GM15510 (cell line): ENCODE measurements around the gene SMIM22.

Experiments
- POLR2A ChIP-seq: IDR thresholded peaks from 3 replicates; pipeline ENCODE4 v1.6.1; 2011; ENCODE audit warnings: borderline replicate concordance; ENCODE audit not compliant: insufficient read length; ENCODE audit errors: extremely low read depth

The SMIM22 gene

GRCh38 chr16:4814542-4815173 is 19.5 kb downstream of the SMIM22 start:
- no peak for TF ChIP-seq POLR2A

GRCh38 chr16:4820652-4821051 is 25.5 kb downstream of the SMIM22 start:
- TF ChIP-seq POLR2A: no peak

DNA sequence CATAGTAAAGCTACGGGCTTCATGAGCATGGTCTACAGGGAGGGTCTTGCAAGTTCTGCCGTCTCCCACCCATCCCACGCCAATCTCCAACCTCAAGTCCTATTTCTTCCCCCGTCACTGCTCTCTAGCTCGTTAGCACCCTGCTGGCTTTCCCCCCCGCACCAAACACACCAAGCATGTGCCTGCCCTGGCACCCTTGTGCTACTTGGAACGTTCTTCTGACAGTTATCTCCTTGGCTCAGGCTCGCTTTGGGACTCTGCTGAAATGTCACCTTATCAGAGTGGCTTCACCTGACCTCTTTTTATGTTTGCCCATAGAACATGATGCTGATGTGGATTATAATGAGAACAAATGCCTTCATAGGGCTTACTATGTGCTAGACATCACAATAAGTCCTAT is 30.0 kb downstream of the SMIM22 start:
- TF ChIP-seq POLR2A: no peak

GRCh38 chr16:4826526-4826925 is 31.4 kb downstream of the SMIM22 start:
- no peak for TF ChIP-seq POLR2A

DNA sequence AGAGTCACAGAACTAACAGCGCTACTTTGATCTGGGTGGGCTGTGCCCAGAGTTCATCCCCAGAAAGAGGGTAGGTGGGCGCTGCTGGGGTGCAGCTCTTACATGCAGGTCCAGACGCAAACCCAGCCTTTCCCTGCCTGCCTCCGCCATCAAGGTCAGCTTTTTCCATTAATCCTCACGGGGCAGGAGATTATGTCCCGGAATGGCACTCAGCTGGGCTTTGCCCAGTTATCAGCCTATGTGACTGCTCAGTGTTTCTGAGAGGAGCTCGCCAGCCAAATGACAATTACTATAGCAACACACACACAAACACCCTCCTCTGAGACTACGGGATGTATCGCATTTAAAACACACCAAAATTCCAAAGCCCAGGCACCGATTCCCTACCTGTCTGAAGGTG is 31.8 kb downstream of the SMIM22 start:
- TF ChIP-seq POLR2A: no peak

DNA sequence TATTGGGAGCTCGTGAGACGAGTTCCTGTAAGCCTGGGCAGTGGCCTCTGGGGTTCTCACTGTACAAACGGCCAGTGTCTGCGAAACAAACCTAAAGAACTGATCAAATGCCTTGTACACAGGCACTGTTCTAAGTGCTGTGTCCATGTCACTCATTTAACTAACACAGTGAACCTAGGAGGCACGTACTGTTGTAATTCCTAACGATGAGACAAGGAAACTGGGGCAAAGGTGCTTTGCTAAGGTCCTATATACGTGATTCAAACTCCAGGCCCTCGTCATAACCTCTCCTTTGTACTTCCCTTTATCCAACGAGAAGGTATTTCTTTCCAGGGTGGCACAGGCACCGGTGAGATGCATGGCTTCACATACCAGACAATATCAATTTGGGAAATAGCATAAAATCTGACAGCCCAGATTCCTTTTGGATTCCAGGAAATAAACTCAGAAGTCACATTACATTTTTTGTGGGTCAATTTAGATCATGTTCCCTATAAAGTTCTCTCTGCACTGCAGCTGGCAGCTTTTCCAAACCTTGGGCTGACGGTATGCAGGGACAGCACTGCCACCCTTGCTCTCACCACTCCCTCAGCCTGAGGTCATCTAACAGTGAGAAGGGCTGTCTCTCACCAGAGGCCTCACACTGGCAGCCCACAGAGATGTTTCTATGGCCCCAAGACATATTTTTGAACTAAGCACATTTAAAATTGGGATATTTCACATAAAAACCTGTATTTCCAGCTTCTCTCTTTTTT is 33.6 kb downstream of the SMIM22 start:
- TF ChIP-seq POLR2A: no peak

GRCh38 chr16:4830408-4830807 is 35.2 kb downstream of the SMIM22 start:
- no peak for TF ChIP-seq POLR2A

- TF ChIP-seq POLR2A: no peak
Measured at GRCh38 chr16:4831616-4832015, 36.4 kb downstream of the SMIM22 start.

GRCh38 chr16:4832698-4833343 is 37.7 kb downstream of the SMIM22 start:
- TF ChIP-seq POLR2A: no peak

GRCh38 chr16:4833584-4833983 is 38.4 kb downstream of the SMIM22 start:
- no peak for TF ChIP-seq POLR2A

DNA sequence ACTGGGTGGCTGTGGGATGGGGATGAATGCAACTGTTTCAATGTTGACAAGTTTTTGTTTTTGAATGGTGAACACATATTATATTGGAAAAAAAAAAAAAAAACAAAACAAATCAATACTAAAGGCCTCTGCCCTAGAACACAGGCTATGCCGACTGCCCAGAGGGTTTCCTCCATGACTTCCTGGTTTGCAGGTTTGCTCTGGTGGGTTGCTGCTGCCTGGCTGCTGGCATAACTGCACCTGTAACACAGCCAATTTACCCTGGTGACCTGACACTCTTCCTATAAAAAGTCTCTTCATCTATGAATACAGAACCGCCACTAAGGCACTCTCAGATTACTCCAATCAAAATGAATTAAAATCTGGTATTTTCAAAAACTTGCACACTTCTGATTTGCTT is 41.6 kb downstream of the SMIM22 start:
- no peak for TF ChIP-seq POLR2A

- TF ChIP-seq POLR2A: no peak
Measured at GRCh38 chr16:4837733-4838501, 42.7 kb downstream of the SMIM22 start.

DNA sequence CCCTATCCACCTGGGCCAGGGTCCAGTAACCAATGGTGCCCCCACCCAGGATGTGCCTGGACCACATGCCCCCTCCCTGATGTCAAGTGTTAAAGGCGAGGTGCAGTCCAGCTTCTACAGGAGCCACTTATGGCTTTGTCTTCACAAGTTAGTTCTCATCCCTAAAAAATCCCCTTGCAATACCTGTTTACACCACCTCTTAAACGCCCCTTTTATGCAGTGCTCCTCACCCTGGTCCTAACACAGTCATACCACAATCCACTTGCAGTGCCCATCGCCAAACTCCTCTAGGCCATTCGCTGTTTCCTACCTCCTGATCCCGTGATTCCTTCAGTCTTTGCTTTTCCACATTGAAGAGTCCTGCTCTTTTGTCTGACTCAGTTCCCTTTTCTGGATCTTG is 44.8 kb downstream of the SMIM22 start:
- TF ChIP-seq POLR2A: no peak

DNA sequence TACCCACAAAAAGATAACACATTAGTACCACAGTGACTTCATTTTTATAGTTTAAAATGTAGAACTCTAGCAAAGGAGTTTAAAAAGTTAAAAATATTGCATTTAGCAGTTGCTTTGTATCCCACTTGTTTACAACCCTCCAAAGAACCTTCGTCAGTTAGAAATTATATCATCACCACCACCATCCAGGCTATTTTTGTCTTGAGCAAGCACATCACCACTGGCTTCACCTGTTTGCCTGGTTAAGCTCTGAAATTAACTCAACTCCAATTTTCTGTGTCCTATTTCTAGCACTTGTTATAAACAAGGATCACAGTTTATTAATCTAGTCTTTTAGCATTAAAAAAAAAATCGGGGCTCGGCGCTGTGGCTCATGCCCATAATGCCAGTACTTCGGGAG is 45.8 kb downstream of the SMIM22 start:
- TF ChIP-seq POLR2A: no peak
